ENCODE data around the gene AP5Z1.

AP5Z1 gene, protein sequence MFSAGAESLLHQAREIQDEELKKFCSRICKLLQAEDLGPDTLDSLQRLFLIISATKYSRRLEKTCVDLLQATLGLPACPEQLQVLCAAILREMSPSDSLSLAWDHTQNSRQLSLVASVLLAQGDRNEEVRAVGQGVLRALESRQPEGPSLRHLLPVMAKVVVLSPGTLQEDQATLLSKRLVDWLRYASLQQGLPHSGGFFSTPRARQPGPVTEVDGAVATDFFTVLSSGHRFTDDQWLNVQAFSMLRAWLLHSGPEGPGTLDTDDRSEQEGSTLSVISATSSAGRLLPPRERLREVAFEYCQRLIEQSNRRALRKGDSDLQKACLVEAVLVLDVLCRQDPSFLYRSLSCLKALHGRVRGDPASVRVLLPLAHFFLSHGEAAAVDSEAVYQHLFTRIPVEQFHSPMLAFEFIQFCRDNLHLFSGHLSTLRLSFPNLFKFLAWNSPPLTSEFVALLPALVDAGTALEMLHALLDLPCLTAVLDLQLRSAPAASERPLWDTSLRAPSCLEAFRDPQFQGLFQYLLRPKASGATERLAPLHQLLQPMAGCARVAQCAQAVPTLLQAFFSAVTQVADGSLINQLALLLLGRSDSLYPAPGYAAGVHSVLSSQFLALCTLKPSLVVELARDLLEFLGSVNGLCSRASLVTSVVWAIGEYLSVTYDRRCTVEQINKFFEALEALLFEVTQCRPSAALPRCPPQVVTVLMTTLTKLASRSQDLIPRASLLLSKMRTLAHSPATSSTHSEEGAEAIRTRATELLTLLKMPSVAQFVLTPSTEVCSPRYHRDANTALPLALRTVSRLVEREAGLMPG

DNA sequence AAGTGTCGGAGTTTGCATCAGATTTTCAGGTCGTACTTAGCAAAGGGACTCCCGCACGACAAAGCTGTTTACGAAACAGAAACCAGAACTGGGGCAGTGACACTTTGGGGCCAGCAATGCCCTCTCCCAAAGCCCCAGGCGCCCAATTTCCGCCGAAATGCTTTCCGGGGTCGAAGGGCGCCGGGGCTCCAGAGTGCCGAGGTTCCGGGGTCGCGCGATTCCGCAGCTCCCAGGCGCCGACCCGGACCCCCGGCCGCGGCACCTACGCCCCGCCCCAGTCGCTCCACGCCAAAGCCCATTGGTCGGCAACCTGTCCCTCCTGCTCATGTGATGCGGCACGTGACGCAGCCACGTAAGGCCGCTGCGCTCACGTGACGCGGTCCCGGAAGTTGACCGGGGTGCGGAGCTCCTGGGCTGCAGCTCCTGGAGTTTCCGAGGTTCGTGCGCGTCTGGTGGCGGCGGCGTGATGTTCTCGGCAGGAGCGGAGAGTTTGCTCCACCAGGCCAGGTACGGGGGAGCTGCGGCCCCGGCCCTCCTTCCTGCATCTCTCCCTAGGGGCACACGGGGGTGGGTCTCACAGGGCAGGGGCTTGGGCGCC lies at the start of gene AP5Z1:
Gene AP5Z1 (plus strand): TSS at position 374 of the 598 bp plus-strand sequence. CDS start 93 bp downstream, at position 467.
- peak; percentile 95 to 96 for DNase-seq

DNA sequence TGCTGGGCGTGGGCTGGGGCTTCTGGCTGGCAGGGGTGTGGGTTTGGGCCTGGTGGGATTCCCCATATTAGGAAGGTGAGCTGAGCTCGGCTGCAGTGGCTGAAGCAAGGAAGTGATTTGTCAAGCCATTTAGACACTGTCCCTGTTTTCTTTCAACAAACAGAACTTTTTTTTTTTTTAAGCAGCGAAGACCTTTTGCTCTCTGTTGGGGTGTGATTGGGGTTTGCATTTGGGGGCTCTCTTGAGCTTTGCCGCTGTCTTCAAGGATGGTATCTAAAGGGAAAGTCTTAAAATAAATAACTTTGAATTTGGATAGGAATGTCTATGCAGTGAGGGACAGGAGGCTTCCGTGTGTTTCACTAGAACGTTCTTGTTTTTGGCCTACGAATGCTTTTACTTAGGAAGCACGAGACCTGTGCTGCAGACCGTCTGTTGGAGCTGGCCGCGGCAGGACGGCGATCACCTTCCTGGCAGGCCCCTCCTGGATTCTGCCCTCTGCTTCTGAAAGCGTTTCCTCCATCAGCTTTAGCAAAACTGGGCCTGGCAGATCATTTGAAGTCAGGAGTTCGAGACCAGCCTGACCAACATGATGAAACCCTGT lies 49.5 kb upstream of the AP5Z1 start:
- no peak for DNase-seq

GRCh38 chr7:4726566-4726965 lies 48.9 kb upstream of the AP5Z1 start:
- no peak for DNase-seq

GRCh38 chr7:4727914-4728705 lies 47.3 kb upstream of the AP5Z1 start:
- DNase-seq, result no peak

GRCh38 chr7:4729266-4729665 lies 46.2 kb upstream of the AP5Z1 start:
- no peak for DNase-seq

- no peak for DNase-seq
These were observed 45.1 kb upstream of the AP5Z1 start for GRCh38 chr7:4730276-4730675.

- DNase-seq, result no peak
These were observed 44.5 kb upstream of the AP5Z1 start for GRCh38 chr7:4730971-4731370.

DNA sequence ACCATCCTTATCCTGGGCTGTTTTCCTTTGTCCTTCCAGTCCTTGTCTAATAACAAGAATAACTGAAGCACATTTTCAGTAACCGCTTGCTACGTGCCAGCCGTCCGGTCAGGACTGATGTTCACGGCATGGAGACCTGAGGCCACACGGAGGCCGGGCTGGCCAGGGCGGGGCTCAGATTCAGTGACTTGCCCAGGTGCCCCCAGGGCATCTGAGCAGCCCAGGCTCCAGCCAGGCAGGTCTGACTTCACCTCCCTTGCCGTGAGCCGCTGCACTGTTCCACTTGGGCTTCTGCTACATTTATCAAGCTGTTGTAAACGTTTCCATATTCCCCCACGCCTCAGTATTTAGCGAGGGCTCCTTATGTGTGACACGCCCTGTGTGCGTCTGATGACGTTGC lies 43.6 kb upstream of the AP5Z1 start:
- DNase-seq, result no peak

DNA sequence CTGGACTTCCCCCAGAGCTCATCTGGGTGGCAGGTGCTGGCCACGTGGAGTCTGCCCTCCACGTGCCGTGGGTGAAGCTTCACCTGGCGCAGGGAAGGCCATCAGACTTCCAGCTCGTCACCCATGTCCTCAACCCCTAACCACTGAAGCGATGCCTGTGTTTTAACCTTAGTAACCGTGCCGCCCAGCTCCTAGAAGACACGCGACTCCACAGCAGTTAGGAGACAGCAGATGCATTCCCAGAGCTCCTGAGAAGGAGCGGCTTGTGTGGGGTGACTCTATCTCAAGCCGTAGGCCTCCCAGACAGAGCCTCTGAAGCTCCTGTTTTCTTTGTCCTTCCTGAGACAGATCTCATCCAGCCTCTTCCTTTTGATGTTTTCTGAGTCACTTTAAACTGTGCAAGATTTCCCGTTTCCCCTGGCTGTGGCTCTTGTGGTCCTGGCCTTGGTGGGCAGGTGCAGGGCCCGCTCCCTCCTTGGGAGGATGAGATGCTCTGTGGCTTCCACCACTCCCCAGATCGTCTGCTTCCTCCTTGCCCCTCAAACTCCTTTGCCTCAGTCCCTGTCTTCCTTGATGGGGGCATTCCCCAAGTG lies 41.4 kb upstream of the AP5Z1 start:
- DNase-seq, result no peak

DNA sequence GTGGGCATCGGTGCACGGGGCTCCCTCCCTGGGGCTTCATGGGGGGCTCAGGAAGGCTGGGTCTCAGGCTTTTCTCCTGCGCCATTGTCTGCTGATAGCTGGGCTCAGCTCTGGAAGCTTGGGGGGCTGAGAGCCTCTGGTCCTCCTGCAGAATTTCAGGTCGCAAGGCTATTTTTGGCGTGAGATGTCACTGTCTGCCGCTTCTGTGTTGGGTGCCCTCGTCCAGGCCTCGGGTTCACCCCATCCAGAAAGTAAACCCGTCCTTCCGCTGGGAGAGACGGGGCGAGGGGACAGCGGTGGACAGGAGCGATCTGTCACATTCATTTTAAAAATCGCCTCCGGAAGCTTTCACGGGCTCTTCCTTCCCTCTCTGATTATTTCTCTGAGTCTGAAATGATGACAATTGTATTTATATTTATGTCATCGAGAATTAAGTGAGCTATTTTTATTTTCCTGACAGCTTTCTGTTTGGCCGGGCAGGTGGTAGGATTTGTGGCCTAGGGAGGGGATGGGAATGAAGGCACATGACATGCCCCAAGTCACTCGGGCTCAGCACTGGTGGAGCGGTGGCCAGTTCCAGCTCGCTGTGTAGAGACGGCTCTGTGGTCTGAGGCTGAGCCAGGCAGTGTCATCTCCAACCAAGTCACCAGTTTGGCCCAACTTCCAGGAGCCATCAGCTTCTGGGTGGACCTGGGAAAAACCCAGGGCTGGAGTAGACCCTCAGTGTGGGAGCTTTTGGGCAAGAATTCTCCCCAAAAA lies 40.7 kb upstream of the AP5Z1 start:
- no peak for DNase-seq

- DNase-seq, result no peak
These were observed 38.1 kb upstream of the AP5Z1 start for GRCh38 chr7:4737300-4737699.

GRCh38 chr7:4738711-4739527 lies 36.5 kb upstream of the AP5Z1 start:
- DNase-seq, result peak; percentile 32 to 33

DNA sequence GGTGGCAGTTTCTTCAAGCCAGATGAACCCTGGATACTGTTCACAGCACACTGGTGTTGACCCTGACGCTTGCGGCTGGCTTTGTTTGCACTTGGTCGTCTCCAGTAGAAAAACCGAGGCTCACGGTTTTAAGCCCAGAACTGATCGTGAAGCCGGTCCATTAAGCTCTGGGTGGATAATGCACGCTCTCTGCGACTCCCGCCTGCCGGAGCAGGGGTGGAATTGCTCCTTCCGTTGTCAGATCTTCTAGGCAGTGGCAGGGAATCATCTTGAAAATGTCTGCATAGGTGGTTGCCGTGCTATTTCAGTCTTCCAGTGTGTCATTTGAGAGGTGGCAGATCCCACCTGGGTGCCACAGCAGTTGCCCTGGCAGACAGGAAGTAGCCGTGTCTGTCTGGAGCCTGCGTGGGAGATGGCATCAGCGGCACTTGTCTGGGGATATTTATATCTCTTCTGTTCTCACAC lies 35.9 kb upstream of the AP5Z1 start:
- DNase-seq, result peak; percentile 37

DNA sequence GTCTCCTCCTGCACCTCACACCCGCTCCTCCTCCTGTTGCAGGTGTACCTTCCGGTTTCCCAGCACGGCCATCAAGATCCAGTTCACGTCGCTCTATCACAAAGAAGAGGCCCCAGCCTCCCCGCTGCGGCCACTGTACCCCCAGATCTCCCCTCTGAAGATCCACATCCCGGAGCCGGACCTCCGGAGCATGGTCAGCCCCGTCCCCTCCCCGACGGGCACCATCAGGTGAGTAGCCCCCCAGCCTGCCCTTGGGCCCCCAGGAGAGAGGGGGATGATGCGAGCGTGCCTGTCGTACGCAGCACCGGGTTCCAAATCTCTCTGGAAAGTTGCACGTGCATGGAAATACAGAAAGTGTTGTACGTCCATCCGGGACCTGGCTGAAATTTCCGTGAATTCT lies 34.6 kb upstream of the AP5Z1 start:
- no peak for DNase-seq

DNA sequence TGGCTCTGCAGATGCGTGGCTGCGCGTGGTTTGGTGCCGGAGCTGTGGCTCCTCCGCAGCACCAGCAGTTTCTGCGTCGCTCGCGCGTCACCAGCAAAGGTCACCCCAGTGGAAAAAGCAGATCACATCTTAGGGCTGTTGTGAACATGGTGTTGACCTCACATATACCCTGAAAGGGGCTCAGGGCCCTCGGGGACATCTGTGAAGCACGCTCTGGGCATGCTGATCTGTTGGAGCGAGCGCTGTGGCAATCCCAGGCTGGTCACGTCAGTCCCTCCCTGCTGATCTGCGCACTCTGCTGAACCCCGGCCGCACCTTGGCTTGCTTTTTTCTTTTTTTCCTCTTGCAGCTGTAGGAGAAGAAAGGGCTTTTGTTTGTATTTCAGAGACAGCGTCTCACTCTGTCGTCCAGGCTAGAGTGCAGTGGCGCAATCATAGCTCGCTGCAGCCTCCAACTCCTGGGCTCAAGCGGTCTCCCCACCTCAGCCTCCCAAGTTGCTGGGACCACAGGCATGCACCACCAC lies 33.3 kb upstream of the AP5Z1 start:
- no peak for DNase-seq

- no peak for DNase-seq
These were observed 32.6 kb upstream of the AP5Z1 start for GRCh38 chr7:4742852-4743251.

GRCh38 chr7:4744391-4745264 lies 30.8 kb upstream of the AP5Z1 start:
- DNase-seq, result peak; percentile 74 to 76

DNA sequence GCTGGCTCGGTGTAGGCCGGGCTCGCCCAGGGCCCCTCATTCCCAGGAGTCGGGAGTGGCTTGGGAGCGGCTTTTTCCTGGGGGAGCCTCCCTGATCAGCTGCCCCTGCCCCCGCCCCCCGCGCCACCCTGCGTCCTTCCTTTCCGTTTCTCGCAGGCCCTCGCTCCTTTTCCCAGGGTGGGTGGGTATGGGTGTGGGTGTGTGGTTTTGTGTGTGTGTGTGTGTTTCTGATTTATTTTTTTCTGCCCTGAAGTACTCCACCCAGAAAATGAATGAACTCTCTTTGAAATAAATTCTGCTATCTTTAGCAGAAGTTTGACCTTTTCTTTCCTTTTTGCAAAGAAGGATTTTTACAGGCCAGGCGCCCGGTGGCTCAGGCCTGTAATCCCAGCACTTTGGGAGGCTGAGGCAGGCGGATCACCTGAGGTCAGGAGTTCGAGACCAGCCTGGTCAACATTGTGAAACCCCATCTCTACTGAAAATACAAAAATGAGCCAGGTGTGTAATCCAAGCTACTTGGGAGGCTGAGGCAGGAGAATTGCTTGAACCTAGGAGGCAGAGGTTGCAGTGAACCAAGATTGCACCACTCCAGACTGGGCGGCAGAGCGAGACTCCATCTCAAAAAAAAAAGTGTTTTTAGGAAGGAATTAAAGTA lies 30.0 kb upstream of the AP5Z1 start:
- no peak for DNase-seq

Data from stimulated activated CD4-positive, alpha-beta T cell treated with anti-CD3 and anti-CD28 coated beads, Interleukin-2, amount 100 ng/mL, for 24 hours (primary cell).